CD4-positive, alpha-beta T cell (primary cell): ENCODE data around the gene FCGR3A. TPM values are rescaled to one million over a fixed set of nuclear protein-coding genes. Genes with fewer than 3 reads are reported as not detected.
"Not testable (repeated sequence)": the region's sequence is repeated elsewhere in the genome, so short reads cannot be mapped to it uniquely, and the experiment has no call there.

Source experiments
- ATAC-seq: fragments of 200-7000 bp; cut with Tn5 transposase; one replicate; pipeline ENCODE4 v1.10.0; 2022; ENCODE audit warnings: mild to moderate bottlenecking; ENCODE audit not compliant: poor library complexity
- CTCF ChIA-PET: fragments of 350-600 bp; sonication (Branson Sonifier 250); formaldehyde crosslinking; loops from one replicate; lab custom pipeline; 2021; ENCODE audit warnings: antibody characterized with exemption, inconsistent platforms; lab: Charles Lee
- POLR2A ChIA-PET: fragments of 350-600 bp; sonication (Branson Sonifier 250); formaldehyde crosslinking; loops from one replicate; lab custom pipeline; 2021; ENCODE audit warnings: antibody characterized with exemption, inconsistent platforms; lab: Charles Lee
- DNase-seq, 14 experiments: peaks; one replicate each; pipeline ENCODE4 v3.0.0-alpha.2; 2013 to 2020; ENCODE audit warnings: mixed read lengths in 2 of 14
- H3K27ac ChIP-seq, 2 donors: one replicate each; pipeline versions ENCODE4 v1.5.1 to v1.7.0; 2013; ENCODE audit warnings: low read length in 2 of 2, low read depth in 1 of 2, mild to moderate bottlenecking in 1 of 2
- H3K27me3 ChIP-seq, 2 experiments: 1 replicate in 1 of 2; 2 replicates in 1 of 2; pipeline versions ENCODE4 v1.6.1 to v1.7.0; 2013; ENCODE audit warnings: low read length in 2 of 2, control low read depth in 1 of 2, mild to moderate bottlenecking in 1 of 2, moderate library complexity in 1 of 2; ENCODE audit not compliant: insufficient read depth in 2 of 2, control insufficient read depth in 1 of 2
- H3K36me3 ChIP-seq: one replicate; pipeline ENCODE4 v1.6.1; 2013; ENCODE audit warnings: low read length, control low read depth; ENCODE audit not compliant: insufficient read depth
- H3K4me1 ChIP-seq: one replicate; pipeline ENCODE4 v1.6.1; 2013; ENCODE audit warnings: low read length, control low read depth; ENCODE audit not compliant: insufficient read depth
- H3K4me3 ChIP-seq: one replicate; pipeline ENCODE4 v1.5.1; 2013; ENCODE audit warnings: mild to moderate bottlenecking, low read length, moderate library complexity
- H3K9me3 ChIP-seq, 2 experiments: 1 replicate in 1 of 2; 2 replicates in 1 of 2; pipeline versions ENCODE4 v1.6.1 to v1.7.0; 2013; ENCODE audit warnings: low read length in 2 of 2, mild to moderate bottlenecking in 2 of 2, control low read depth in 1 of 2, moderate library complexity in 1 of 2; ENCODE audit not compliant: control insufficient read depth in 1 of 2, insufficient read depth in 1 of 2
- H3K27ac Mint-ChIP-seq: one replicate; pipeline ENCODE4 v1.8.0; 2020; ENCODE audit warnings: mixed read lengths
- H3K27me3 Mint-ChIP-seq: one replicate; pipeline ENCODE4 v1.8.0; 2021; ENCODE audit warnings: mixed read lengths
- H3K36me3 Mint-ChIP-seq: one replicate; pipeline ENCODE4 v1.8.0; 2021; ENCODE audit warnings: low read depth, mixed read lengths
- H3K4me1 Mint-ChIP-seq: one replicate; pipeline ENCODE4 v1.8.0; 2021; ENCODE audit warnings: low read depth, mixed read lengths
- H3K4me3 Mint-ChIP-seq: one replicate; pipeline ENCODE4 v1.8.0; 2020; ENCODE audit warnings: mild to moderate bottlenecking, mixed read lengths
- H3K9me3 Mint-ChIP-seq: one replicate; pipeline ENCODE4 v1.8.0; 2020; ENCODE audit warnings: mixed read lengths
- intact Hi-C, 2 experiments: fragments of 100-400 bp; cut with DNase I in 1 of 2; cut with micrococcal nuclease in 1 of 2; formaldehyde crosslinking; loops; one replicate each; pipeline versions ENCODE4 v1.15.1 to v1.9.0; 2023 to 2025; cut with DNase I, micrococcal nuclease
- total RNA-seq, 174 experiments: library from RNA in 2 of 174; stranded (reverse) in 2 of 174; gene quantifications; one replicate each; pipeline ENCODE4 v1.2.3 and lab custom pipeline; 2021 to 2026

FCGR3A gene
- total RNA-seq, 2 experiments from 2014 or later: 0.25 to 0.34 TPM

GRCh38 chr1:161548749-161549406, 740 bp downstream of the FCGR3A start:
- H3K27ac ChIP-seq, intact Hi-C loops, H3K4me3 ChIP-seq, POLR2A ChIA-PET, DNase-seq, H3K9me3 Mint-ChIP-seq, H3K27me3 Mint-ChIP-seq, H3K27me3 ChIP-seq, H3K27ac Mint-ChIP-seq, H3K9me3 ChIP-seq, ATAC-seq, H3K36me3 ChIP-seq, CTCF ChIA-PET, H3K4me3 Mint-ChIP-seq, H3K36me3 Mint-ChIP-seq: not testable (repeated sequence)
- peaks cover 18% of the 10 kb centered on the region for H3K4me1 ChIP-seq
- peaks cover 11% of the 10 kb centered on the region for H3K4me1 Mint-ChIP-seq

- POLR2A ChIA-PET, CTCF ChIA-PET, H3K36me3 Mint-ChIP-seq, DNase-seq, ATAC-seq, H3K27ac ChIP-seq, H3K36me3 ChIP-seq, H3K9me3 ChIP-seq, H3K9me3 Mint-ChIP-seq, H3K4me3 Mint-ChIP-seq, H3K27ac Mint-ChIP-seq, intact Hi-C loops, H3K27me3 ChIP-seq, H3K4me3 ChIP-seq, H3K27me3 Mint-ChIP-seq: not testable (repeated sequence)
- peaks cover 19% of the 10 kb centered on the region for H3K4me1 ChIP-seq
- peaks cover 18% of the 10 kb centered on the region for H3K4me1 Mint-ChIP-seq
Observed at GRCh38 chr1:161547995-161548741, 1.4 kb downstream of the FCGR3A start.

- Histone ChIP-seq H3K27ac (peak overlapping the region in 1 of 2 donors; percentile 12), H3K4me1 (peaks cover 41% of the 10 kb centered on the region)
- DNase-seq: peak in 4 of 14 experiments; percentile 27 to 70 (median 34)
- H3K36me3 ChIP-seq, POLR2A ChIA-PET, H3K4me3 ChIP-seq, H3K27me3 ChIP-seq, ATAC-seq, H3K9me3 ChIP-seq, H3K9me3 Mint-ChIP-seq, H3K36me3 Mint-ChIP-seq, H3K27me3 Mint-ChIP-seq, intact Hi-C loops, CTCF ChIA-PET: not testable (repeated sequence)
- peak overlapping the region; percentile 16 for H3K27ac Mint-ChIP-seq
- peak overlapping the region; percentile 8 for H3K4me3 Mint-ChIP-seq
- H3K4me1 Mint-ChIP-seq: peaks cover 47% of the 10 kb centered on the region
Observed at GRCh38 chr1:161545005-161545731, 4.5 kb downstream of the FCGR3A start.

- H3K4me1 Mint-ChIP-seq: peaks cover 59% of the 10 kb centered on the region
- H3K4me3 Mint-ChIP-seq, H3K9me3 ChIP-seq, CTCF ChIA-PET, ATAC-seq, H3K36me3 ChIP-seq, H3K4me3 ChIP-seq, H3K27ac ChIP-seq, intact Hi-C loops, POLR2A ChIA-PET, DNase-seq, H3K9me3 Mint-ChIP-seq, H3K27me3 ChIP-seq: not testable (repeated sequence)
- H3K4me1 ChIP-seq: peaks cover 39% of the 10 kb centered on the region
- peaks cover 15% of the 10 kb centered on the region for H3K36me3 Mint-ChIP-seq
- peaks cover 13% of the 10 kb centered on the region for H3K27me3 Mint-ChIP-seq
- peak overlapping the region; percentile 82 for H3K27ac Mint-ChIP-seq
Observed at GRCh38 chr1:161543125-161543524, 6.5 kb downstream of the FCGR3A start.

- peaks cover 13% of the 10 kb centered on the region for H3K27me3 Mint-ChIP-seq
- H3K9me3 ChIP-seq, H3K27me3 ChIP-seq, H3K9me3 Mint-ChIP-seq, H3K4me3 ChIP-seq, H3K36me3 ChIP-seq, intact Hi-C loops, CTCF ChIA-PET: not testable (repeated sequence)
- Histone ChIP-seq H3K27ac (peak overlapping the region in 1 of 2 donors; percentile 14), H3K4me1 (peaks cover 39% of the 10 kb centered on the region)
- H3K36me3 Mint-ChIP-seq: peaks cover 15% of the 10 kb centered on the region
- POLR2A ChIA-PET: interaction anchor here (0.9 to 1.1 kb wide), 2 partner anchors 12 to 207 kb away, joined by 4 to 5 read pairs; partner anchors contain the start of gene DUSP12
- peaks cover 59% of the 10 kb centered on the region for H3K4me1 Mint-ChIP-seq
- peak; percentile 56 for ATAC-seq
- peak in 5 of 14 experiments; percentile 46 to 89 (median 76) for DNase-seq
- peak overlapping the region; percentile 47 for H3K4me3 Mint-ChIP-seq
- peak overlapping the region; percentile 82 for H3K27ac Mint-ChIP-seq
Observed at GRCh38 chr1:161542091-161542559, 7.5 kb downstream of the FCGR3A start.

- CTCF ChIA-PET, ATAC-seq, H3K36me3 ChIP-seq, H3K9me3 ChIP-seq, H3K27me3 ChIP-seq, H3K9me3 Mint-ChIP-seq: not testable (repeated sequence)
- Histone ChIP-seq H3K27ac (peak overlapping the region in 1 of 2 donors; percentile 53), H3K4me3 (peak overlapping the region; percentile 59), H3K4me1 (peaks cover 39% of the 10 kb centered on the region)
- Mint-ChIP-seq H3K27ac (peak overlapping the region; percentile 93), H3K36me3 (peaks cover 15% of the 10 kb centered on the region), H3K4me1 (peaks cover 59% of the 10 kb centered on the region), H3K4me3 (peak overlapping the region; percentile 93), H3K27me3 (peaks cover 13% of the 10 kb centered on the region)
- peak in 3 of 14 experiments; percentile 11 to 41 (median 38) for DNase-seq
- POLR2A ChIA-PET: interaction anchor here (1.5 to 1.8 kb wide), 4 partner anchors 9 to 209 kb away, joined by 3 to 30 read pairs (median 12); partner anchors contain the start of genes DUSP12 and HSPA6
- intact Hi-C loops: loop anchor here in 1 of 2 experiments (2.0 kb wide), 1 partner anchor 18 kb away; no protein-coding TSS in a partner anchor
Observed at GRCh38 chr1:161540570-161540960, 9.1 kb downstream of the FCGR3A start.
